K562 (cell line): ENCODE data around the gene SOWAHB. TPM values are rescaled to one million over a fixed set of nuclear protein-coding genes. Genes with fewer than 3 reads are reported as not detected.

Experiments
- ATAC-seq: fragments of 200-7000 bp; cut with Tn5 transposase; 3 replicates; pipeline ENCODE4 v1.9.1; 2020; ENCODE audit warnings: moderate library complexity
- BruUV-seq: library from RNA; stranded (reverse); fragments of 400-500 nt; replicated peaks from 2 replicates; lab custom pipeline; 2021; lab: Mats Ljungman, UMichigan
- CTCF ChIA-PET: fragments of 300-600 bp; formaldehyde crosslinking; extraction: SDS; loops from one replicate; lab custom pipeline; 2021; ENCODE audit warnings: low intra/inter-chr PET ratio; lab: Yijun Ruan, JAX
- POLR2A ChIA-PET: fragments of 300-600, 350-650 bp; sonication (Branson Sonifier 250); formaldehyde crosslinking; extraction: SDS; loops from one replicate; lab custom pipeline; 2021; ENCODE audit warnings: antibody characterized with exemption, inconsistent platforms; lab: Yijun Ruan, JAX
- DNase-seq, 4 experiments: peaks; one replicate each; pipeline versions ENCODE4 v3.0.0 to v3.0.0-alpha.2; 2011 to 2018; ENCODE audit warnings: low spot score in 3 of 4, mixed read lengths in 3 of 4; ENCODE audit errors: extremely low read depth in 1 of 4
- FAIRE-seq: peaks from 2 replicates; lab custom pipeline; 2011; peaks lifted over from hg19 to GRCh38; lab: Jason Lieb, UNC
- H2AFZ ChIP-seq: 2 replicates; pipeline ENCODE4 v1.6.0; 2011; ENCODE audit warnings: low read depth, low read length, control low read depth, inconsistent platforms
- H3K27ac ChIP-seq: fragments of 200-600 bp; 3 replicates; pipeline ENCODE4 v1.8.0; 2011; ENCODE audit warnings: low read depth, mild to moderate bottlenecking, control low read depth, inconsistent platforms, low read length, moderate library complexity, mixed read lengths; ENCODE audit errors: extremely low read depth
- H3K27me3 ChIP-seq, 2 experiments: fragments of 300-600 bp in 1 of 2; 2 replicates in 1 of 2; 3 replicates in 1 of 2; pipeline versions ENCODE4 v1.6.0 to v1.8.0; 2011; ENCODE audit warnings: inconsistent platforms in 2 of 2, low read length in 2 of 2, mild to moderate bottlenecking in 1 of 2, mixed read lengths in 1 of 2, moderate library complexity in 1 of 2; ENCODE audit not compliant: control insufficient read depth in 2 of 2, insufficient read depth in 2 of 2
- H3K36me3 ChIP-seq: fragments of 300-600 bp; 3 replicates; pipeline ENCODE4 v1.8.0; 2011; ENCODE audit warnings: mild to moderate bottlenecking, low read length, inconsistent platforms; ENCODE audit not compliant: control insufficient read depth, insufficient read depth
- H3K4me1 ChIP-seq, 2 experiments: fragments of 200-600 bp in 1 of 2; replicated peaks in 1 of 2; 2 replicates in 1 of 2; 3 replicates in 1 of 2; pipeline versions ENCODE4 v1.5.1 to v1.8.0; 2011; ENCODE audit warnings: inconsistent platforms in 2 of 2, low read length in 2 of 2, mild to moderate bottlenecking in 1 of 2, mixed read lengths in 1 of 2, moderate library complexity in 1 of 2; ENCODE audit not compliant: control insufficient read depth in 2 of 2, insufficient read depth in 2 of 2
- H3K4me2 ChIP-seq: 2 replicates; pipeline ENCODE4 v1.6.1; 2011; ENCODE audit warnings: low read length, control low read depth, inconsistent platforms, mixed read lengths; ENCODE audit not compliant: insufficient read depth
- H3K4me3 ChIP-seq: fragments of 200-600 bp; sonication (generic), shearing (Covaris generic); 2 replicates; pipeline ENCODE4 v1.5.1; 2016; ENCODE audit warnings: control low read depth, inconsistent platforms
- H3K79me2 ChIP-seq: fragments of 200-600 bp; 3 replicates; pipeline ENCODE4 v1.8.0; 2011; ENCODE audit warnings: low read length, inconsistent platforms; ENCODE audit not compliant: control insufficient read depth, insufficient read depth
- H3K9ac ChIP-seq, 2 experiments: 2 replicates each; pipeline versions ENCODE4 v1.6.0 to v1.6.1; 2011; ENCODE audit warnings: low read depth in 2 of 2, low read length in 2 of 2, control low read depth in 1 of 2, inconsistent platforms in 1 of 2, mild to moderate bottlenecking in 1 of 2, mixed read lengths in 1 of 2; ENCODE audit not compliant: insufficient read depth in 1 of 2
- H3K9me1 ChIP-seq: one replicate; pipeline ENCODE4 v1.6.0; 2011; ENCODE audit warnings: inconsistent platforms, mild to moderate bottlenecking, low read length, moderate library complexity; ENCODE audit not compliant: control insufficient read depth, insufficient read depth
- H3K9me3 ChIP-seq: replicated peaks from 2 replicates; pipeline ENCODE4 v1.5.1; 2011; ENCODE audit warnings: low read depth, low read length, inconsistent platforms; ENCODE audit not compliant: control insufficient read depth, insufficient read depth
- H4K20me1 ChIP-seq: replicated peaks from 2 replicates; pipeline ENCODE4 v1.6.1; 2011; ENCODE audit warnings: low read length, inconsistent platforms, mixed read lengths; ENCODE audit not compliant: control insufficient read depth, insufficient read depth
- ATF6 ChIP-seq: sonication (generic); formaldehyde crosslinking; IDR thresholded peaks from 2 replicates; pipeline ENCODE4 v1.4.0; 2020; ENCODE audit warnings: mild to moderate bottlenecking, missing genetic modification reagents
- CBX2 ChIP-seq: fragments of 200-600 bp; sonication (generic); IDR thresholded peaks from one replicate; pipeline ENCODE4 v1.6.1; 2012; ENCODE audit warnings: mild to moderate bottlenecking, low read length, inconsistent platforms; ENCODE audit not compliant: insufficient read depth, poor library complexity, severe bottlenecking
- DLX4 ChIP-seq: fragments of 250-450 bp; sonication (Bioruptor Pico); IDR thresholded peaks from 2 replicates; pipeline ENCODE4 v1.6.1; 2021; ENCODE audit warnings: mild to moderate bottlenecking
- HEY1 ChIP-seq: fragments of 250-450 bp; sonication (Bioruptor Pico); IDR thresholded peaks from 2 replicates; pipeline ENCODE4 v1.5.0; 2020; ENCODE audit warnings: mild to moderate bottlenecking, moderate library complexity, borderline replicate concordance
- HLTF ChIP-seq: fragments of 450-650 bp; IDR thresholded peaks from 2 replicates; pipeline ENCODE4 v1.6.1; 2016
- ILF3 ChIP-seq: fragments of 450-650 bp; IDR thresholded peaks from 2 replicates; pipeline ENCODE4 v1.6.1; 2018; ENCODE audit warnings: antibody characterized with exemption, mild to moderate bottlenecking, moderate library complexity, borderline replicate concordance
- NR2C2 ChIP-seq, 2 experiments: fragments of 200-800 bp in 1 of 2; sonication (Bioruptor generic) in 1 of 2; sonication (generic) in 1 of 2; formaldehyde crosslinking in 1 of 2; IDR thresholded peaks; 2 replicates each; pipeline versions ENCODE4 v1.6.1 to v1.8.0; 2016 to 2022; ENCODE audit warnings: mild to moderate bottlenecking in 1 of 2, missing compliant biosample characterization in 1 of 2, missing genetic modification characterization in 1 of 2, missing genetic modification reagents in 1 of 2
- RFX5 ChIP-seq: IDR thresholded peaks from 2 replicates; pipeline ENCODE4 v1.6.1; 2011; ENCODE audit warnings: low read depth, mild to moderate bottlenecking, improper control_type of control experiment, low read length
- SAFB ChIP-seq: fragments of 200-400 bp; formaldehyde crosslinking; IDR thresholded peaks from 2 replicates; pipeline ENCODE4 v1.6.1; 2017; ENCODE audit warnings: low read depth, low read length, borderline replicate concordance
- YBX1 ChIP-seq: fragments of 450-650 bp; IDR thresholded peaks from 2 replicates; pipeline ENCODE4 v1.7.1; 2016; ENCODE audit warnings: mild to moderate bottlenecking
- ZFX ChIP-seq: sonication (generic); formaldehyde crosslinking; IDR thresholded peaks from 2 replicates; pipeline ENCODE4 v1.8.0; 2022; ENCODE audit warnings: mild to moderate bottlenecking, missing genetic modification reagents, moderate library complexity
- ZNF253 ChIP-seq: fragments of 250-450 bp; sonication (Bioruptor Pico); conservative IDR thresholded peaks from 2 replicates; pipeline ENCODE4 v1.6.1; 2021; ENCODE audit warnings: mild to moderate bottlenecking
- ZNF277 ChIP-seq: fragments of 250-450 bp; sonication (Bioruptor Pico); IDR thresholded peaks from 2 replicates; pipeline ENCODE4 v1.8.0; 2022; ENCODE audit warnings: inconsistent platforms, mild to moderate bottlenecking, moderate library complexity, borderline replicate concordance
- ZNF764 ChIP-seq: fragments of 250-450 bp; sonication (Bioruptor Pico); IDR thresholded peaks from 2 replicates; pipeline ENCODE4 v1.4.0; 2020; ENCODE audit warnings: low read depth, mild to moderate bottlenecking, moderate library complexity
- WGBS: fragments of 100-300 bp; shearing (Covaris generic); methylation state at CpG from one replicate; pipeline ENCODE4 v1.1.6; 2016; ENCODE audit warnings: low coverage, mixed read lengths; ENCODE audit not compliant: insufficient coverage; ENCODE audit errors: missing lambda C conversion rate; 5-methylcytosine and 5-hydroxymethylcytosine counted together
- in situ Hi-C: fragments of 300-500 bp; cut with MboI; formaldehyde crosslinking; loops from 4 replicates; pipeline ENCODE4 v1.15.0; 2018; ENCODE audit warnings: inconsistent platforms, mixed read lengths
- intact Hi-C: fragments of 100-400 bp; cut with micrococcal nuclease; formaldehyde crosslinking; loops from 2 replicates; pipeline ENCODE4 v1.14.2; 2022
- polyA plus RNA-seq, 8 experiments: library from polyadenylated mRNA; depleted of rRNA in 4 of 8; stranded (reverse) in 5 of 8; unstranded in 3 of 8; fragments of >200 nt; fragmentation: Nextera tagmentation in 2 of 8; fragmentation: Illumina TruSeq in 1 of 8; extraction: Ambion mirVana in 2 of 8; extraction: Trizol in 1 of 8; gene quantifications; 2 replicates each; pipeline versions ENCODE4 v1.2.1 to v1.2.3, GENCODE V29; 2011 to 2014; ENCODE audit warnings: inconsistent platforms in 1 of 8, missing spikeins in 1 of 8
- total RNA-seq, 7 experiments: library from RNA; depleted of rRNA in 6 of 7; stranded (reverse); fragments of >200 nt in 6 of 7; fragmentation: Illumina TruSeq in 2 of 7; extraction: Trizol in 2 of 7; gene quantifications; 2 replicates each; pipeline versions ENCODE4 v1.2.1 to v1.2.3, GENCODE V29; 2011 to 2021; ENCODE audit warnings: low replicate concordance in 1 of 7
- TF ChIP-seq, protein P1 (sequence below): sonication (generic); formaldehyde crosslinking; IDR thresholded peaks from 2 replicates; pipeline ENCODE4 v1.8.1; 2023; ENCODE audit warnings: mild to moderate bottlenecking, missing genetic modification reagents

Gene SOWAHB
- total and polyA plus RNA-seq, 9 of the 15 experiments (the other 6 are each of a cell fraction or from before 2014, with no cell fraction given): not detected

GRCh38 chr4:76894537-76895255, 3.2 kb downstream of the SOWAHB start:
- no peak overlapping the region for H3K9ac ChIP-seq
- H3K9me1 ChIP-seq: no peaks in the 10 kb centered on the region
- no peaks in the 10 kb centered on the region for H3K36me3 ChIP-seq
- in situ Hi-C loops (no loop called here), intact Hi-C loops (no loop called here)
- DNase-seq (no peak), FAIRE-seq (no peak), ATAC-seq (no peak)
- POLR2A ChIA-PET: interaction anchor here (0.7 kb wide), 1 partner anchor 154 kb away, joined by 3 read pairs; no protein-coding TSS in a partner anchor
- WGBS: 2% methylated on average over 6 of the region's 6 CpGs
- no TSS peak for BruUV-seq
- H2AFZ ChIP-seq: no peak overlapping the region
- no peaks in the 10 kb centered on the region for H4K20me1 ChIP-seq
- CTCF ChIA-PET: no interaction called here
- peaks cover 41 to 50% of the 10 kb centered on the region in 2 experiments; a peak in 4 of 5 replicates for H3K27me3 ChIP-seq
- no peak overlapping the region for H3K4me2 ChIP-seq
- no peak overlapping the region for H3K27ac ChIP-seq
- no peaks in the 10 kb centered on the region for H3K9me3 ChIP-seq
- H3K4me1 ChIP-seq: peaks cover 0 to 17% of the 10 kb centered on the region in 2 experiments; a peak in 2 of 5 replicates
- H3K4me3 ChIP-seq: no peak overlapping the region
- H3K79me2 ChIP-seq: no peaks in the 10 kb centered on the region
- TF ChIP-seq HEY1 (CRISPR knock-in tag) (no peak), ZNF764 (CRISPR knock-in tag) (no peak), YBX1 (no peak), ZNF277 (no peak), ATF6 (CRISPR knock-in tag) (no peak), ILF3 (no peak), NR2C2 (CRISPR knock-in tag; IDR thresholded peaks at IDR 0.05) (no peak), NR2C2 (tag; IDR thresholded peaks at IDR 0.05) (no peak), CBX2 (no peak), ZNF253 (CRISPR knock-in tag) (no peak), ZFX (CRISPR knock-in tag) (no peak), RFX5 (no peak), HLTF (no peak), DLX4 (CRISPR knock-in tag) (no peak), SAFB (no peak)
- TF ChIP-seq, protein P1, sequence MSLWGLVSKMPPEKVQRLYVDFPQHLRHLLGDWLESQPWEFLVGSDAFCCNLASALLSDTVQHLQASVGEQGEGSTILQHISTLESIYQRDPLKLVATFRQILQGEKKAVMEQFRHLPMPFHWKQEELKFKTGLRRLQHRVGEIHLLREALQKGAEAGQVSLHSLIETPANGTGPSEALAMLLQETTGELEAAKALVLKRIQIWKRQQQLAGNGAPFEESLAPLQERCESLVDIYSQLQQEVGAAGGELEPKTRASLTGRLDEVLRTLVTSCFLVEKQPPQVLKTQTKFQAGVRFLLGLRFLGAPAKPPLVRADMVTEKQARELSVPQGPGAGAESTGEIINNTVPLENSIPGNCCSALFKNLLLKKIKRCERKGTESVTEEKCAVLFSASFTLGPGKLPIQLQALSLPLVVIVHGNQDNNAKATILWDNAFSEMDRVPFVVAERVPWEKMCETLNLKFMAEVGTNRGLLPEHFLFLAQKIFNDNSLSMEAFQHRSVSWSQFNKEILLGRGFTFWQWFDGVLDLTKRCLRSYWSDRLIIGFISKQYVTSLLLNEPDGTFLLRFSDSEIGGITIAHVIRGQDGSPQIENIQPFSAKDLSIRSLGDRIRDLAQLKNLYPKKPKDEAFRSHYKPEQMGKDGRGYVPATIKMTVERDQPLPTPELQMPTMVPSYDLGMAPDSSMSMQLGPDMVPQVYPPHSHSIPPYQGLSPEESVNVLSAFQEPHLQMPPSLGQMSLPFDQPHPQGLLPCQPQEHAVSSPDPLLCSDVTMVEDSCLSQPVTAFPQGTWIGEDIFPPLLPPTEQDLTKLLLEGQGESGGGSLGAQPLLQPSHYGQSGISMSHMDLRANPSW (CRISPR knock-in tag): no peak
